LNCaP clone FGC (cell line): ENCODE measurements around the gene STAU1.

Experiments
- DNase-seq: peaks from one replicate; pipeline ENCODE4 v3.0.0-alpha.2; 2011; ENCODE audit warnings: low read depth
- H3K4me3 ChIP-seq: 2 replicates; pipeline ENCODE4 v1.5.1; 2011; ENCODE audit warnings: mild to moderate bottlenecking, low read depth, low read length, control low read depth
- CTCF ChIP-seq: IDR thresholded peaks from 2 replicates; pipeline ENCODE4 v1.5.1; 2012; ENCODE audit warnings: mild to moderate bottlenecking; ENCODE audit not compliant: control insufficient read depth, insufficient read depth; ENCODE audit errors: extremely low read depth

The STAU1 gene

GRCh38 chr20:49165611-49166010, 22.5 kb downstream of the STAU1 start:
- no peak for DNase-seq
- no peak overlapping the region for H3K4me3 ChIP-seq
- no peak for TF ChIP-seq CTCF

GRCh38 chr20:49163696-49164095, 24.4 kb downstream of the STAU1 start:
- TF ChIP-seq CTCF: no peak
- DNase-seq: no peak
- no peak overlapping the region for H3K4me3 ChIP-seq

GRCh38 chr20:49161428-49162152, 26.5 kb downstream of the STAU1 start:
- no peak for TF ChIP-seq CTCF
- DNase-seq: no peak
- no peak overlapping the region for H3K4me3 ChIP-seq

- no peak for TF ChIP-seq CTCF
- no peak for DNase-seq
- H3K4me3 ChIP-seq: no peak overlapping the region
Measured at GRCh38 chr20:49160057-49160929, 27.8 kb downstream of the STAU1 start.

- DNase-seq: no peak
- H3K4me3 ChIP-seq: no peak overlapping the region
- TF ChIP-seq CTCF: no peak
Measured at GRCh38 chr20:49157146-49157545, 31.0 kb downstream of the STAU1 start.

GRCh38 chr20:49156481-49156880, 31.7 kb downstream of the STAU1 start:
- no peak overlapping the region for H3K4me3 ChIP-seq
- DNase-seq: no peak
- no peak for TF ChIP-seq CTCF

- DNase-seq: no peak
- no peak for TF ChIP-seq CTCF
- no peak overlapping the region for H3K4me3 ChIP-seq
Measured at GRCh38 chr20:49151436-49151835, 36.7 kb downstream of the STAU1 start.
